ENCODE measurements around the gene KIF11. TPM values are rescaled to one million over a fixed set of nuclear protein-coding genes. Genes with fewer than 3 reads are reported as not detected.
A peak's percentile ranks its signal among the peaks of the same experiment; 100 is the strongest.

The KIF11 gene
- total RNA-seq, 1 donor from 2014 or later = 9.4 TPM

DNA sequence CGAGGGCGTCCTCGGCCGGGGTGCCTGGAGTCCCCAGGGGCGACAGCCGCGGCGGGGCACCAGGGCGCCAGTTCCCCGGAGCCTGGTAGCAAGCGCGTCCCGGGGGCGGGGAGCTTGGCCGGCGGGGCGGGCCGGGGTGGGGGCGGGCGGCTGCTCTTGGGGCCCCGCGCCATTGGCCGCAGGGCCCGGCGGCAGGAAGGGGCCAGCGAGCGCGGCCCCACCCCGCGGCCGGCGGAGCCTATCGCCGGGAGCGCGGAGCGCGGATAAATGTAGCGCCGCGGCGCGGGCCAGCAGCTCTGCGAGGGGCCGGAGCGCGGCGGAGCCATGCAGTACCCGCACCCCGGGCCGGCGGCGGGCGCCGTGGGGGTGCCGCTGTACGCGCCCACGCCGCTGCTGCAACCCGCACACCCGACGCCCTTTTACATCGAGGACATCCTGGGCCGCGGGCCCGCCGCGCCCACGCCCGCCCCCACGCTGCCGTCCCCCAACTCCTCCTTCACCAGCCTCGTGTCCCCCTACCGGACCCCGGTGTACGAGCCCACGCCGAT, 96.8 kb downstream of the KIF11 start, which contains the start of gene HHEX:
TSS of gene HHEX (plus strand) at position 293 of the 548 bp plus-strand sequence. CDS start at position 325, 32 bp downstream.
- H3K27ac Mint-ChIP-seq (ENCODE audit: unreplicated experiment) = peak within 1 kb of the TSS; percentile 99
- no peaks in the 10 kb centered on the region for H3K9me3 Mint-ChIP-seq (ENCODE audit: unreplicated experiment)
- peaks cover 67% of the 10 kb centered on the region for H3K36me3 Mint-ChIP-seq (ENCODE audit: low read depth, unreplicated experiment)
- peak; percentile 70 for DNase-seq (ENCODE audit: low spot score)
- H3K4me3 Mint-ChIP-seq (ENCODE audit: unreplicated experiment) = peak within 1 kb of the TSS; percentile 100
- peaks cover 28% of the 10 kb centered on the region for H3K4me1 Mint-ChIP-seq (ENCODE audit: unreplicated experiment)
- peaks cover 34% of the 10 kb centered on the region for H3K27me3 Mint-ChIP-seq (ENCODE audit: unreplicated experiment)
- peak; percentile 39 for TF ChIP-seq CTCF (IDR thresholded peaks at IDR 0.05; ENCODE audit: unreplicated experiment)

GRCh38 chr10:92690211-92690914, 97.4 kb downstream of the KIF11 start:
- TF ChIP-seq CTCF (IDR thresholded peaks at IDR 0.05; ENCODE audit: unreplicated experiment) = no peak
- peaks cover 67% of the 10 kb centered on the region for H3K36me3 Mint-ChIP-seq (ENCODE audit: low read depth, unreplicated experiment)
- DNase-seq (ENCODE audit: low spot score) = peak; percentile 75
- peak overlapping the region; percentile 100 for H3K4me3 Mint-ChIP-seq (ENCODE audit: unreplicated experiment)
- peaks cover 32% of the 10 kb centered on the region for H3K4me1 Mint-ChIP-seq (ENCODE audit: unreplicated experiment)
- H3K27me3 Mint-ChIP-seq (ENCODE audit: unreplicated experiment) = peaks cover 34% of the 10 kb centered on the region
- no peaks in the 10 kb centered on the region for H3K9me3 Mint-ChIP-seq (ENCODE audit: unreplicated experiment)
- peak overlapping the region; percentile 99 for H3K27ac Mint-ChIP-seq (ENCODE audit: unreplicated experiment)

DNA sequence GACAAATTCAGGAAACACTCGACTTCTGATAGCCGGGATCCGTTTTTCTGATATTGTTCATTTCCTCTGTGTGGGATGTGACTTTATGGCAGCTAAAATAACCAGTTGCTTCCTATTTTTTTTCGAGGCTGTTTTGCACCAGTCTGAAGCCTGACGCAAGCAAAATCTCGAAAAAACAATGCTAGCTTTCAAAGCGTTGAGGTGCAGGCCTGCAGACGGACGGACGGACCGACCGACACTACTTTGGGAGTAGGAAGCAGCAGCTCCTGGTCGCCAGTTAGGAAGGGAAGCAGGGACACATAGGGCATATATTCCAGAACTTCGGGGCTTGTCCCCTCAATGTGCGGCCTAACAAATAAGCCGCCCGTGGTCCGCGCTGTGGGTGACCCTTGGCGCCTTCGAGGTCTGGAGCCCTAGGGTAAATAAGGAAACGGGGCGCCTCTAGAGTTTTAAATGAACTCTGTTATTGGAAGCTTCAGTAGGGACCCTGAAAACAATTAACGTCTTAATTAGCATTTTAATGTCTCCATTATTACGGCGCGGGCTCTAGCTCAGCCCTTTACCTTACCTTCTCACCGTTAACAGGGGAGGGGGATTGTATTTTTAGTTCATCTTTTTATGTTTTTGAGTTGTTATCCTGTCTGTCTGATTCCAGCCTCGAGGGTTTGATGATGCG, 98.1 kb downstream of the KIF11 start:
- peaks cover 36% of the 10 kb centered on the region for H3K4me1 Mint-ChIP-seq (ENCODE audit: unreplicated experiment)
- no peak for TF ChIP-seq CTCF (IDR thresholded peaks at IDR 0.05; ENCODE audit: unreplicated experiment)
- peak overlapping the region; percentile 100 for H3K4me3 Mint-ChIP-seq (ENCODE audit: unreplicated experiment)
- H3K36me3 Mint-ChIP-seq (ENCODE audit: low read depth, unreplicated experiment) = peaks cover 63% of the 10 kb centered on the region
- H3K9me3 Mint-ChIP-seq (ENCODE audit: unreplicated experiment) = no peaks in the 10 kb centered on the region
- H3K27me3 Mint-ChIP-seq (ENCODE audit: unreplicated experiment) = peaks cover 31% of the 10 kb centered on the region
- no peak for DNase-seq (ENCODE audit: low spot score)
- peak overlapping the region; percentile 99 for H3K27ac Mint-ChIP-seq (ENCODE audit: unreplicated experiment)

DNA sequence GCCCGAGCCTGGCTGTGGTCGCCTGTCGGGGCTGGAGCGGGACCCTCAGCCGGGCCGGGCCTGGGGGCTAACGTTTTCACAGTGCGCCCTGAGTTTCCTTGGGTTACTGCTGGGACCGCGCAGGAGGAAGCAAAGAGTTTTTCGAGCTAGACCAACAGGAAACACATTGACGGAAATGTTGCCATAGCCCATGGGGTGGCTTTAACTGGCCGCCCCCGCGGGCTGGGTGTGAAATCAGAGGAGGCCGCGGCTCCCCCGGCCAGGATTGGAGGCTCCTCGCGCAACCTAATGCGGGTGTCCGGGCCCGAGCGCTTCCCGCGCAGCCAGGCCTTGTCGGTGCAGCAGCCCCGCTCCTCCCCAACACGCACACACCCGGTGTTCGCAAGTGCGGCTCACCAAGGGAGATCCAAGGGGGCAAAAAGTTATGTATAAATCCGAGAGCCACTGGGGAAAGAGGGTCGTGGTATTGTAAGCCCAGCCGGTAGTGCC, 98.7 kb downstream of the KIF11 start:
- H3K27me3 Mint-ChIP-seq (ENCODE audit: unreplicated experiment) = peaks cover 31% of the 10 kb centered on the region
- TF ChIP-seq CTCF (IDR thresholded peaks at IDR 0.05; ENCODE audit: unreplicated experiment) = no peak
- peak; percentile 67 for DNase-seq (ENCODE audit: low spot score)
- H3K4me3 Mint-ChIP-seq (ENCODE audit: unreplicated experiment) = peak overlapping the region; percentile 100
- peaks cover 42% of the 10 kb centered on the region for H3K4me1 Mint-ChIP-seq (ENCODE audit: unreplicated experiment)
- peak overlapping the region; percentile 99 for H3K27ac Mint-ChIP-seq (ENCODE audit: unreplicated experiment)
- no peaks in the 10 kb centered on the region for H3K9me3 Mint-ChIP-seq (ENCODE audit: unreplicated experiment)
- H3K36me3 Mint-ChIP-seq (ENCODE audit: low read depth, unreplicated experiment) = peaks cover 59% of the 10 kb centered on the region
